Measurements from ENCODE around the gene PITPNC1.

The PITPNC1 gene

DNA sequence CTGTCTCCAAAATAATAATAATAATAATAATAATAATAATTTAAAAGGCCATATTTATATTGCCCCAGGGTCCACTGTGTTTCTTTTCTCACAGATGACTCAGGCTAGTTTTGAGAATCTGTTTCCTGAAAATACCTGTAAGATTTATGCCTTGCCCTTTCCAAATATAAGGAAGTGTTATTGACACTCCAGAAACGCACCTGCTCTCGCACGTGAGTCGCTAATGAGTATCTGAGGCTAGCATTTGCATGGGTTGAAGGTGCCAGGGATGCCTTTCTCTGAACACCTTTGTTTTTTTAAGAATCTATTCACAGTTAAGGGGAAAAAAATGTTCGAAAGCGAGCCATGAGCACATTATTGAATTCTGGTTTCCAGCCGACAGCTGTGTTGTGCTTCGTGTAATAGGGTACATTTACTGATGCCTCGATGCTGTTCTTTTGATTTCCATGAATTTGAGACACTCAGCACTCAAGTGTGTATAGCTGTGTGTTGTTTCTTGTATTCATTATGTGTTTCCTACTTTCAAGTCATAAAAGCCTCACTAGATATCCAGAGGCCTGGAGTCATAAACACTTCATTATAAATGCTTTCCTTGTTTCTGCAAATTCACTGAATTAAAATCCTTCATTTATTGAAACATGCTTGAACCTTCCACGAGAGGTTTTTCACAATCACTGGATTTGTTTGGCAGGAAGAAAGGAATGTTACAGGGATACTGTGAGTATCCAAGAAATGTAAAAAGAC is 295.7 kb downstream of the PITPNC1 start:
- TF ChIP-seq, protein P1, sequence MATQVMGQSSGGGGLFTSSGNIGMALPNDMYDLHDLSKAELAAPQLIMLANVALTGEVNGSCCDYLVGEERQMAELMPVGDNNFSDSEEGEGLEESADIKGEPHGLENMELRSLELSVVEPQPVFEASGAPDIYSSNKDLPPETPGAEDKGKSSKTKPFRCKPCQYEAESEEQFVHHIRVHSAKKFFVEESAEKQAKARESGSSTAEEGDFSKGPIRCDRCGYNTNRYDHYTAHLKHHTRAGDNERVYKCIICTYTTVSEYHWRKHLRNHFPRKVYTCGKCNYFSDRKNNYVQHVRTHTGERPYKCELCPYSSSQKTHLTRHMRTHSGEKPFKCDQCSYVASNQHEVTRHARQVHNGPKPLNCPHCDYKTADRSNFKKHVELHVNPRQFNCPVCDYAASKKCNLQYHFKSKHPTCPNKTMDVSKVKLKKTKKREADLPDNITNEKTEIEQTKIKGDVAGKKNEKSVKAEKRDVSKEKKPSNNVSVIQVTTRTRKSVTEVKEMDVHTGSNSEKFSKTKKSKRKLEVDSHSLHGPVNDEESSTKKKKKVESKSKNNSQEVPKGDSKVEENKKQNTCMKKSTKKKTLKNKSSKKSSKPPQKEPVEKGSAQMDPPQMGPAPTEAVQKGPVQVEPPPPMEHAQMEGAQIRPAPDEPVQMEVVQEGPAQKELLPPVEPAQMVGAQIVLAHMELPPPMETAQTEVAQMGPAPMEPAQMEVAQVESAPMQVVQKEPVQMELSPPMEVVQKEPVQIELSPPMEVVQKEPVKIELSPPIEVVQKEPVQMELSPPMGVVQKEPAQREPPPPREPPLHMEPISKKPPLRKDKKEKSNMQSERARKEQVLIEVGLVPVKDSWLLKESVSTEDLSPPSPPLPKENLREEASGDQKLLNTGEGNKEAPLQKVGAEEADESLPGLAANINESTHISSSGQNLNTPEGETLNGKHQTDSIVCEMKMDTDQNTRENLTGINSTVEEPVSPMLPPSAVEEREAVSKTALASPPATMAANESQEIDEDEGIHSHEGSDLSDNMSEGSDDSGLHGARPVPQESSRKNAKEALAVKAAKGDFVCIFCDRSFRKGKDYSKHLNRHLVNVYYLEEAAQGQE (IDR thresholded peaks at IDR 0.05; ENCODE audit: insufficient read depth in 1 of 2, low read depth in 2 of 2, low read length in 2 of 2): no peak

- no peak for TF ChIP-seq SIN3A (IDR thresholded peaks at IDR 0.05; ENCODE audit: borderline replicate concordance, insufficient read depth, low read length)
- TF ChIP-seq FOXP2 (optimal IDR thresholded peaks at IDR 0.05; ENCODE audit: borderline replicate concordance, extremely low read depth, extremely low read length, insufficient read depth): no peak
- TF ChIP-seq, protein P1 (IDR thresholded peaks at IDR 0.05; ENCODE audit: insufficient read depth in 1 of 2, low read depth in 2 of 2, low read length in 2 of 2): no peak
- TF ChIP-seq POLR2AphosphoS5 (IDR thresholded peaks at IDR 0.05; ENCODE audit: low read depth, low read length): no peak
- TF ChIP-seq TAF1 (IDR thresholded peaks at IDR 0.05; ENCODE audit: borderline replicate concordance, insufficient read depth, low read length): no peak
These were observed 298.4 kb downstream of the PITPNC1 start for GRCh38 chr17:67675481-67675880.

- no peak for TF ChIP-seq POLR2AphosphoS5 (IDR thresholded peaks at IDR 0.05; ENCODE audit: low read depth, low read length)
- TF ChIP-seq TAF1 (IDR thresholded peaks at IDR 0.05; ENCODE audit: borderline replicate concordance, insufficient read depth, low read length): no peak
- no peak for TF ChIP-seq FOXP2 (optimal IDR thresholded peaks at IDR 0.05; ENCODE audit: borderline replicate concordance, extremely low read depth, extremely low read length, insufficient read depth)
- TF ChIP-seq, protein P1 (IDR thresholded peaks at IDR 0.05; ENCODE audit: insufficient read depth in 1 of 2, low read depth in 2 of 2, low read length in 2 of 2): no peak
- no peak for TF ChIP-seq SIN3A (IDR thresholded peaks at IDR 0.05; ENCODE audit: borderline replicate concordance, insufficient read depth, low read length)
These were observed 299.2 kb downstream of the PITPNC1 start for GRCh38 chr17:67676305-67676704.

- TF ChIP-seq POLR2AphosphoS5 (IDR thresholded peaks at IDR 0.05; ENCODE audit: low read depth, low read length): no peak
These were observed 301.3 kb downstream of the PITPNC1 start for GRCh38 chr17:67678414-67678813.

DNA sequence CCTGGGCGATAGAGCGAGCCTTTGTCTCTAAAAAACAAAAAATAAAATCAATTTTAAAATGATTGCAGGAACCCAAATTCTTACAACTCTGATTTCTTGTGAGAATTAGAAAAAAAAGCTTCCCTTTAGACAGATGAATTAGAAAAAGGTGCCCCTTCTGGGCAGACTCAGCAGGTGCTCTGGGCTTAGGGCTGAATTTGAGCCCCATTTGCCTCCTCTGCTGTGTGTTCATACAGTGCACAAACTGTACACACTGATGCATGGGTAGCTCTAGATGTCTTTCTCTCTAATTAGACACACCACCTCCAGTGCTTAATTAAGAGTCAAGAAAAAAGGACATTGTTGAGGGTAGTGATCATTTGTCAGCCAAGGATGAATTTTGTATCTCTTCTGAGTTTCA is 302.1 kb downstream of the PITPNC1 start:
- TF ChIP-seq, protein P1 (IDR thresholded peaks at IDR 0.05; ENCODE audit: insufficient read depth in 1 of 2, low read depth in 2 of 2, low read length in 2 of 2): no peak
- TF ChIP-seq SIN3A (IDR thresholded peaks at IDR 0.05; ENCODE audit: borderline replicate concordance, insufficient read depth, low read length) (no peak), FOXP2 (optimal IDR thresholded peaks at IDR 0.05; ENCODE audit: borderline replicate concordance, extremely low read depth, extremely low read length, insufficient read depth) (no peak), POLR2AphosphoS5 (IDR thresholded peaks at IDR 0.05; ENCODE audit: low read depth, low read length) (no peak), TAF1 (IDR thresholded peaks at IDR 0.05; ENCODE audit: borderline replicate concordance, insufficient read depth, low read length) (no peak)

All from PFSK-1 (cell line).